Tibial artery (tissue), 4 donors: ENCODE data around the gene ASZ1.

ENCODE experiments used
- DNase-seq, 2 donors: peaks; one replicate each; pipeline ENCODE4 v3.0.0-alpha.2; 2019
- H3K27ac ChIP-seq, 2 donors: fragments of 200-600 bp; sonication (generic) in 1 of 2; 1 replicate in 1 of 2; 2 replicates in 1 of 2; pipeline ENCODE4 v1.5.1; 2018 to 2019; ENCODE audit warnings: mild to moderate bottlenecking in 1 of 2
- H3K27me3 ChIP-seq, 2 donors: fragments of 200-600 bp; sonication (generic) in 1 of 2; one replicate each; pipeline versions ENCODE4 v1.5.1 to v1.6.0; 2016 to 2019
- H3K36me3 ChIP-seq, 3 donors: fragments of 200-600 bp; sonication (generic) in 2 of 3; one replicate each; pipeline ENCODE4 v1.5.1; 2016 to 2019; ENCODE audit warnings: mild to moderate bottlenecking in 2 of 3
- H3K4me1 ChIP-seq, 4 donors: fragments of 200-600 bp; sonication (generic) in 2 of 4; 1 replicate in 3 of 4; 2 replicates in 1 of 4; pipeline ENCODE4 v1.5.1; 2016 to 2019
- H3K4me3 ChIP-seq, 2 donors: fragments of 200-600 bp; sonication (generic) in 1 of 2; 1 replicate in 1 of 2; 2 replicates in 1 of 2; pipeline ENCODE4 v1.5.1; 2018 to 2019; ENCODE audit warnings: mild to moderate bottlenecking in 2 of 2
- H3K9me3 ChIP-seq, 3 donors: fragments of 200-600 bp; sonication (generic) in 1 of 3; one replicate each; pipeline ENCODE4 v1.5.1; 2016 to 2019
- intact Hi-C: fragments of 100-400 bp; cut with DNase I; formaldehyde crosslinking; loops from one replicate; pipeline ENCODE4 v1.15.0; 2023; ENCODE audit warnings: low total_unique reads
- TF ChIP-seq, protein P1 (sequence below), 2 experiments: fragments of 200-600 bp in 1 of 2; fragments of 450-650 bp in 1 of 2; IDR thresholded peaks; one replicate each; pipeline ENCODE4 v1.5.1; 2017 to 2019; ENCODE audit warnings: antibody characterized with exemption in 2 of 2, mild to moderate bottlenecking in 1 of 2, moderate library complexity in 1 of 2

ASZ1 gene

DNA sequence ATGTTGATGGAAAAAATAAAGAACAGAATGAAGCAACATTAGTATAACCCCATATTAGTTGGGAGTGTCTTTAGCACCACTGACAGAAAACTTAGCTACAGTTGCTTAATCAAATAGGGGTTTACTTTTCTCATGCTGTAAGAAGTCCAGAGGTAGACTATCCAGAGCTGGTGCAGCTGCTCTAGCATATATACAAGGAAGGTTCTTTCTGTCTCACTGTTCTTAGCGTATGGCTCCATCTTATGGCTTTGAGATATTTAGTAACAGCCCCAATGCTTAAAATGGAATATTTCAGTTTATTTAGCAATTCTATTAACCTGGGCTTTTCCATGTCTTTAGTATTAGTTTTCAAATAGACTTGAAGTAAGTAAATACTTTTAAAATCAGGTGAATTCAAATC is 89.3 kb downstream of the ASZ1 start:
- no peaks in the 10 kb centered on the region for H3K36me3 ChIP-seq
- intact Hi-C loops: no loop called here
- no peaks in the 10 kb centered on the region for H3K27me3 ChIP-seq
- no peak for DNase-seq
- no peaks in the 10 kb centered on the region for H3K4me1 ChIP-seq
- TF ChIP-seq, protein P1, sequence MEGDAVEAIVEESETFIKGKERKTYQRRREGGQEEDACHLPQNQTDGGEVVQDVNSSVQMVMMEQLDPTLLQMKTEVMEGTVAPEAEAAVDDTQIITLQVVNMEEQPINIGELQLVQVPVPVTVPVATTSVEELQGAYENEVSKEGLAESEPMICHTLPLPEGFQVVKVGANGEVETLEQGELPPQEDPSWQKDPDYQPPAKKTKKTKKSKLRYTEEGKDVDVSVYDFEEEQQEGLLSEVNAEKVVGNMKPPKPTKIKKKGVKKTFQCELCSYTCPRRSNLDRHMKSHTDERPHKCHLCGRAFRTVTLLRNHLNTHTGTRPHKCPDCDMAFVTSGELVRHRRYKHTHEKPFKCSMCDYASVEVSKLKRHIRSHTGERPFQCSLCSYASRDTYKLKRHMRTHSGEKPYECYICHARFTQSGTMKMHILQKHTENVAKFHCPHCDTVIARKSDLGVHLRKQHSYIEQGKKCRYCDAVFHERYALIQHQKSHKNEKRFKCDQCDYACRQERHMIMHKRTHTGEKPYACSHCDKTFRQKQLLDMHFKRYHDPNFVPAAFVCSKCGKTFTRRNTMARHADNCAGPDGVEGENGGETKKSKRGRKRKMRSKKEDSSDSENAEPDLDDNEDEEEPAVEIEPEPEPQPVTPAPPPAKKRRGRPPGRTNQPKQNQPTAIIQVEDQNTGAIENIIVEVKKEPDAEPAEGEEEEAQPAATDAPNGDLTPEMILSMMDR (IDR thresholded peaks at IDR 0.05): no peak
- H3K9me3 ChIP-seq: no peaks in the 10 kb centered on the region
- no peak overlapping the region for H3K4me3 ChIP-seq
- no peak overlapping the region for H3K27ac ChIP-seq

DNA sequence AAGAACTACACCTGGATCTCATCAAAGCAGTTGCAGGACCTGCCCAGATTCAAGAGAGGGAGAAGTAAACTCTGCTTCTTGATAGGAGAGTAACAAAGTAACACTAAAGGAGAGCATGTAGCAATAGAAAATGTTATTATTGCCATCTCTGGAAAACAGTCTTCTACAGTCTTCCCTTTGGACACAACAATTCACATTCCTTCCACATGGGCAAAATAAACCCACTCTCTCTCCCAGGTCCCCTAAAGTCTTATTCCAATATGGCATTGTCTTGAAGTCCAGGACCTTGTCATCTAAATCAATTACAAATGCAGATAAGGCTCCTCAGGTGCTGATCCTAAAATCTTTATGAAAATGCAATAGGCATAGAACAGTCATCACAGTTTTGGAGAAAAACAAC is 94.1 kb downstream of the ASZ1 start:
- no peak for DNase-seq
- Histone ChIP-seq H3K27me3 (no peaks in the 10 kb centered on the region), H3K9me3 (peaks cover 0 to 4% (median 0%) of the 10 kb centered on the region in 3 donors), H3K36me3 (no peaks in the 10 kb centered on the region), H3K27ac (no peak overlapping the region), H3K4me3 (no peak overlapping the region), H3K4me1 (no peaks in the 10 kb centered on the region)
- TF ChIP-seq, protein P1 (IDR thresholded peaks at IDR 0.05): no peak
- intact Hi-C loops: no loop called here

DNA sequence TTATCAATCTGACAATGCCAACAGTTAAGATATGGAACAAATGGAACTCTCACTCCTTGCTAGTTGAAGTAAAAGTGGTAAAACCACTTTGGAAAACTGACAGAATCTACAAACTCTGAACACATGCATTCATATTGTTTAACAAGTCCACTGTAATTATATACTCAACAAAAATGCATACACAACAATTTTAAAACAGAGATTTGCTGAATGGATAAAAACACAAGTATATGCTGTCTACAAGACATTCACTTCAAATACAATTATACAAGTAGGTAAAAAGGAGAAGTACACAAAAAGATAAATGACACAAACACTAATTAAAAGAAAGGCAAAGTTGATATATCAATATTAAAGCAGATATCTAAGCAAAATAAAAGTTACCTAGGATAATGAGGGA is 95.3 kb downstream of the ASZ1 start:
- Histone ChIP-seq H3K9me3 (peaks cover 0 to 4% (median 2%) of the 10 kb centered on the region in 3 donors), H3K4me1 (no peaks in the 10 kb centered on the region), H3K4me3 (no peak overlapping the region), H3K27me3 (no peaks in the 10 kb centered on the region), H3K36me3 (no peaks in the 10 kb centered on the region), H3K27ac (no peak overlapping the region)
- no peak for DNase-seq
- intact Hi-C loops: no loop called here
- TF ChIP-seq, protein P1 (IDR thresholded peaks at IDR 0.05): no peak

DNA sequence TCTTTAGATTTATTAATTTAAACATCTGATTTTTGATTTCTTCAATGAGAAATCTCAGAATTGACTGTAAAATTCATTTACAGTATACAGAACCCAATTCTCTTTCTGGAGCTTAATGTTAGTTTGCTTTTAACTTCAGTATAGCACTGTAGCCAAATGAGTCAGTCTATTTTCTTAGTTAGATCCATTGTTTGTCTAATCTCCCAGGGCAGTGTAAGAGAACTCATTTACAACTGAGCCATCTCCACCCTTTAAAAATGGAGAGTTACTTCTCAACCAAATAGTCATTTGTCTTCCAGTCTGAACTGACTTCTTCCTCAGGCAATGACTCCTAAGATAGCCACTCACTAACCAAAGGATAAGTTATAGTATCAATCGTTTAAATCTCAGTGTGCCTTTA is 101.5 kb downstream of the ASZ1 start:
- TF ChIP-seq, protein P1 (IDR thresholded peaks at IDR 0.05): no peak
- intact Hi-C loops: no loop called here
- peaks cover 0 to 6% (median 4%) of the 10 kb centered on the region in 3 donors for H3K9me3 ChIP-seq
- no peak for DNase-seq
- H3K4me1 ChIP-seq: peaks cover 0 to 25% (median 22%) of the 10 kb centered on the region in 4 donors
- H3K27ac ChIP-seq: no peak overlapping the region
- H3K27me3 ChIP-seq: peaks cover 0 to 17% of the 10 kb centered on the region in 2 donors
- no peak overlapping the region for H3K4me3 ChIP-seq
- no peaks in the 10 kb centered on the region for H3K36me3 ChIP-seq

DNA sequence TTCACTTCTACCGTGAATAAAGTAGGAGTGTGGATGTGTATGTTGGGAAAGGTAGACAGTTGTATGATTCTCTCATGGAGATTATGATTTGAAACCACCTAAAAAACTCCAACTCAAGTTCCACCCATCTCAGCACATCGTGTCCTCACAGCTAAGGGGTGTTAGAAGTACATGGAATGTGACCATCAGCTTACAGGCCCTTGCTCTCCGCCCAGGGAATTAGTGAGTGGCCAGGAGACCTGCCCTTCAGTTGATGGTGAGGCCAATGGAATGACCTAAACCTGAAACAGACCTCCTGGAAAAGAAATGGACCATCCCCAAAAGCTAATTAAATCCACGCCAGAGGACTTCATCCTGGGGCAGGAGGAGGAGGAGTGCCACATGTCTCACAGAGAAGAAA is 102.3 kb downstream of the ASZ1 start:
- H3K36me3 ChIP-seq: no peaks in the 10 kb centered on the region
- peak overlapping the region; percentile 50 to 59 for H3K4me3 ChIP-seq
- intact Hi-C loops: no loop called here
- peaks cover 0 to 6% (median 0%) of the 10 kb centered on the region in 3 donors for H3K9me3 ChIP-seq
- no peak for DNase-seq
- peaks cover 0 to 17% of the 10 kb centered on the region in 2 donors for H3K27me3 ChIP-seq
- TF ChIP-seq, protein P1 (IDR thresholded peaks at IDR 0.05): no peak
- H3K27ac ChIP-seq: no peak overlapping the region
- H3K4me1 ChIP-seq: peaks cover 0 to 25% (median 22%) of the 10 kb centered on the region in 4 donors
